SHP77 treated with DMSO at 0.1 percent for 48 hours (cell line): Measurements from ENCODE around the gene GALNT10.

Experiments used
- DNase-seq: peaks from one replicate; lab custom pipeline; 2025; lab: John Stamatoyannopoulos, UW

Gene GALNT10

DNA sequence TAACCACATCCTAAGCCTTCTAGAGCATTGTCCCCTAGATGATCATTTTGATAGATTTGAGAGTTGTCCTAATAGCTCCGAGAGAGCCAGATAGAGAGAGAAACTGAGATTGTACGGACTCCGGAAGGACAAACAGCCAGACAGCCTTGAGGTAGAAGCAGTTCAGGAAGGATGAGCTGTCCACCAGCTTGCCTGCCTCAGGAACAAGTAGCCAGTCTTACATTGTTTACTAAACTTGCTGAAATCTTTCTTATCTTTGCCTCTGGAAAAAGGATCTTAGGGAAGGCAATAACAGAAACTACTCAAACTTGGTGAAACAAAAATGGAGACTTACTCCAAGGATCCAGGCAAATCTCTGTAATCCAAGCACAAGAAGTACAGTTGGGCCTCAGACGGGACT lies 216.3 kb downstream of the GALNT10 start:
- DNase-seq = no peak

DNA sequence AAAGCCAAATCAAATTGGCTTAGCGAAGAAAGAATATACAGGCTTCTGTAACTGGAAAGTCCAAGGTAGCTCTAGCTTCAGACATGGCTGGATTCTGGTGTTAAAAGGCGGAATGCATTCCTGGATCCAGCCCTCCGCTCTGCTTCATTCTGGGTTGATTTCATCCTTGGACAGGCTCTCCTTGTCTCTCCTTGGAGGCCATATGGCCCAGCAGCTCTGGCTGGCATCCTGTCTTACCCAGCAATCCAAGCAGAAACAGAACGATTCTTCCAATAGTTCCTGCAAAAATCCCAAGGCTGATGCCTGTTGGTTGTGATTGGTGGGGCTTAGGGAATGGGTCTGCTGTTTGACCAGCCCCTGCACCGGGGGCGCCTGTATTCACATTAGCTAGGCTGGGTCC lies 218.3 kb downstream of the GALNT10 start:
- DNase-seq = no peak

DNA sequence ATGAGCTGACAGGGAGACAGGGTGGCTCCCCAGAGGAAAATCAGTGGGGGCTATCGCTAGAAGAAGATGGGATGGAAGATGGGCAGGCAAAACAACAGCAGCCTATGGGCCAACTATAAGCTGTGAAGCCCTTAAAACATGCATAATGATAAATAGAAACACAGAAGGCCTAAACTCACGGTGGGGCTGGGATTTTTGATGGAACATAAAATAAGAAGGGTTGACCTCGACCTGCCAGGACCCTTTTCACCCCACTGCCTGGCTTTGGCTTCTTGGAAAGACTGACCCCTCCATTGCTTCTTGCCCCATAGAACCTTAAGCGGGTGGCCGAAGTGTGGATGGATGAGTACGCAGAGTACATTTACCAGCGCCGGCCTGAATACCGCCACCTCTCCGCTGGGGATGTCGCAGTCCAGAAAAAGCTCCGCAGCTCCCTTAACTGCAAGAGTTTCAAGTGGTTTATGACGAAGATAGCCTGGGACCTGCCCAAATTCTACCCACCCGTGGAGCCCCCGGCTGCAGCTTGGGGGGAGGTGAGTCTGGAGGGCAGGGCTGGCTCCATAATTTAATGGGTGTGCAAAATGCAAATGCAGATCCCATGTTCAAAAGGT lies 218.8 kb downstream of the GALNT10 start:
- no peak for DNase-seq

DNA sequence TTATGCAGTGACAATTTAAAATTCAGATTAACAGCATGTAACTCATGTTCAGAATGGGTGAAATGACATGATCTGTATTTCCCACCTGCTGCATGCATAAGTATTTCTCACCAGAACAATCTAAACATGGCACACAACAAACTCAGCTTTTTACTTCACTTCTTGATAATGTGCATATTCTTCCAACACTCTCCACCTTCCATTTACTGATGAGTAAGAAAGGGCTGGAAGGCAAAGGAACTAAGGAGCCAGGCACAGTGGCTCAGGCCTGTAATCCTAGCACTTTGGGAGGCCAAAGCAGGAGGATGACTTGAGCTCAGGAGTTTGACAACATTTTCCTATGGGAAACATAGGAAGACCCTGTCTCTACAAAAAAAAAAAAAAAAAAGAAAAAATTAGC lies 219.5 kb downstream of the GALNT10 start:
- DNase-seq = no peak

DNA sequence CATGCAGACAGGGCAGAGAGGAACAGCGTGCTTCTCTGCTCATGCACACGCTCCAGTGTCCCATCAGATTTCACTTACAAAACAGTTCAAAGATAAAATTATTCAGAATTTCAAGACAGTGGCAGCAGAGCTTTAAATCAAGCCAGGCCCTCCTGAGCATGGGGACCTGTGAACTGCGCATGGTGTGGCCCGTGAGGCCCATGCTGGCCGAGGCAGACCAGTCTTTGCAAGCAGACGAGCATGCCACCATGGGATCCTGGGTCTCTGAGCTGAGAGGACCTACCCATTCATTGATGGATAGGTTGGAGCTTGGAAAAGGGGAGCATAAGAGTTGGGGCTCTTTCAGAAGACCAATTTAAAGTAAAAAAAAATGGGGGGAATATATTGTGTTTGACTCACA lies 220.3 kb downstream of the GALNT10 start:
- DNase-seq = no peak

DNA sequence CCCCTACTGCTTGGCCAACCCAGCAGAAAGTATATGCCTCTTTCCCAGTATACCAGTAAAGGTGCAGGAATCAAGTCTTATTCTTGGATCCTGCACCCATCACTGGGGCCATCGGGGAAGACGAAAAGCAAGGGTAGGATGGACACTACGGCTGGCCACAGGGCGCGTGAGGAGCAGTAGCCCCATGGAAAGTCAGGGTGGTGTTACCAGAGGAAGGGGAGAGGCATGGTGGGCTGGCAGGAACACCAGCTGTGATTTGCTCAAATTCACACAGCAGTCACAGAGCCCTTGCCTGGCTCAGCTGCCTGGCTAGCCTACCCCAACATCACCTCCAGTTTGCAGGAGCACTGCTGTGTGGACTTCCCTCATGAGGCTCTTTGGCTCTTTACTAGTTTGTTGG lies 220.8 kb downstream of the GALNT10 start:
- DNase-seq = no peak

DNA sequence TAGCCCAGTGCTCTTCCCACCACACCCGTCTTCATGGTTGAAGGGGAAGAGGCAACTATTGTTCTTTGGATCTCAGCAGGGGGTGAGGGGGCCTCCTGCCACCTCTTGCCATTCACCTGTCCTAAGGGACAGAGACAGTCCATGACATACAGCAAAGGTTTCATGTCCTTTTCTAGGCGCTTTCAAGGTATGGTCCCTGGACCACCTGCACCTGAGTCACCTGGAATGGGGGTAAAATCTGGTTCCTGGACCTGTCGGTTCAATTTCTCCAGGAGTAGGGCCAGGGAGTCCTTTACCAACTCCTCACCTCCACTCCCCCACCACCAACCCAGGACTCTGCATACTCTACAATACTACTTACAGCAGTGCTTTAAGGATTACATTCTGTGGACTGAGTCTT lies 221.8 kb downstream of the GALNT10 start:
- DNase-seq = no peak

DNA sequence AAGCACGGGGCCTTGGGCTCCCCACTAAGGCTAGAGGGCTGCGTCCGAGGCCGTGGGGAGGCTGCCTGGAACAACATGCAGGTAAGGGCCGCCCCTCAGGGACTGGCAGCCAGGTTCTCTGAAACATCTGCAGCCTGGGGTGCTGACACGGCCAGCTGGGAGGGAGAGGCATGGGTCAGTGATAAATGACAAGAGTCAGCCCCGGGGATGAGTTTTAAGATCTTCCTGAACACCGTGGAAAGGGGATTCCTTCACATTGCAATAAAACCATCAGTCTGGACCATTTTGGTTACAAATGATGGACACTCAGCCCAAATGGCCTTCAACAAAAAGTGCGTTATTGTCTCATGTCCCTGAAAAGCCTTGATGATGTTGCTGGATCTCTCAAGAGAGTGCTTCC lies 222.4 kb downstream of the GALNT10 start:
- no peak for DNase-seq

DNA sequence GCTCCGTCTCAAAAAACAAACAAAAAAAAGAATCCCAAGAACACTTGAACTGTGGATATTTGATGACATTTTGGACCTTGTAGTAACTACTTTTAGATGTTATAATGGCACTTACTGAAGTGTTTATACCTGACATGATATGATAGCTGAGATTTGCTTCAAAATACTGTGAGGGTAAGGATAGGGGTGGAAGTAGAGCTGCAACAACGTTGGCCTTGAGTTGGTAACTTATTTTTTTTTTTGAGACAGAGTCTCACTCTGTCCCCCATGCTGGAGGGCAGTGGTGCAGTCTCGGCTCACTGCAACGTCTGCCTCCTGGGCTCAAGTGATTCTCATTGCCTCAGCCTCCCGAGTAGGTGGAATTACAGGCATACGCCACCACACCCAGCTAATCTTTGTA lies 224.6 kb downstream of the GALNT10 start:
- DNase-seq = no peak

DNA sequence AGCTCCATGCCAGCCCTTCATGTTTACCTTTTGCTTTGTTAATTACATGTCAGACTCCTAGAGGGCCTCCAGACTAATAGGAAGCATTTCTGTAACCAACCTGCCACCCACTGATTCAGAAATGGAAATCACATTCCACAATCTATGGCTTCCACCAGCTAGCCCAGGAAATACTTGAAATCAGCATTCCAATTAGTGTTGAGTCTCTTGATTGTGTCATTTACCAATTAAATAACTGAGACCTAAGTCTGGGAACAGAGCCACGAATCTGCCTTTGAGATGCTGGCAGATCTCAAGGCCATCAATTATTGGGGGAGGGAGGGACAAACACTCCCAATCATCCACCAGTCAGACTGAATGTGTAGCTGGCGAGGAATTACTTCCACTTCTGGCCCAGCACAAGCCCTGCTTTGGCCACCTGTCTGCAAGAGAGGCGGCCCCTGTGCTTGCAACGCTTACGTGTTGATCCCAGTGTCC lies 227.8 kb downstream of the GALNT10 start:
- DNase-seq = no peak

DNA sequence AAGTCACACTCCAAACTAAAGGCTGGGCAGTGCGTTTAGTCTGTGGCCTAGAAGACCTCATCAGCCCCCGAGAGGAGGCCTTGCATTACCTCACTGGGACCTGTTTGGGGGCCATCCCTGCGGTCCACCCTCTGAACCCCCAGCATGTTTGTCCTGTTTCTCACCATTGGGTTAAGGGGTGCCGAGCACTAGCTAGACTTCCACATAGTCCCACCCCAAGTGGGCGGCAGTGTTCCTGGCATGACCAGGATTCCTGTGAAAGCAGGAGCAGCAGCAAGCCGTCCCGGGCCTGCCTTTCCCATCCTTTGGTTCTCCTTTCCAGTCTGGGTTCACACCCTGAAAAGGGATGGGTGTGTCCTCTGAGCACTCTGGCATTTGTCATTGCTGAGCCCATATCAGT lies 228.7 kb downstream of the GALNT10 start:
- DNase-seq = no peak

DNA sequence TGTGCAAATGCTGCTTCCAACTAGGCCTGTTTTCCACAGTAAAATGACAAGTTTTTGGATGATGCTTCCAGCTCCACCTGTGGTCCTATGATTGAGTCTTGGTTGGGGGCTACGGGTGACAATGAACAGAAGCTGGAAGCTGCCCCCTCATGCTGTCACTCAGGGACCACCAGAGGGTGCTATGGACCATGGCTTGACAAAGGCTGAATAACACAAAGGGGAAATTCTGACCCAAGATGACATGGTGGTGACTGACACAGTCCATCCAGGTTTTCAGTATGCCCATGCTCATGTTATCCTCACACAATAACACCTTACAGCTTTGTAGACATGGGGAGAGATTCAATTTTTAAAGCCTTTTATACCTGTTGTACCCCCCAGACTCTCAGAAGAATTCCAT lies 231.3 kb downstream of the GALNT10 start:
- no peak for DNase-seq

DNA sequence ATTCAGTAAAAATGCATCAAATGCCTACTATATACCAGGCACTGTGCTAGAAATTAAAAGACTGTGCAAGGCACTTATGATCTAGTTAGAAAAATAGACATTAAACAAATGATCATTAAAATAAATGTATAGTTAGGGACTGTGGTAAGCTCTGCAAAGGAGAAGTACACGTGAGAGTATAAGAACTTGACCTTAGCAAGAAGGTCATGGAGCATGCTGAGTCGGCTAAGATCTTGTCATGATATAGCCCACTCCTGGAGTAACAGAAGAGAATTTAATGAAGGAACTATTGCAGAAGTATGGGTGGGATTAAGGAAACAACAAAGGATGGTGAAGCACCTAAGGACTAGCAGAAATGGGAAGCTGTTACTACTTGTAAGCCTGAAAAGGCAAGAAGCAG lies 231.8 kb downstream of the GALNT10 start:
- DNase-seq = no peak

DNA sequence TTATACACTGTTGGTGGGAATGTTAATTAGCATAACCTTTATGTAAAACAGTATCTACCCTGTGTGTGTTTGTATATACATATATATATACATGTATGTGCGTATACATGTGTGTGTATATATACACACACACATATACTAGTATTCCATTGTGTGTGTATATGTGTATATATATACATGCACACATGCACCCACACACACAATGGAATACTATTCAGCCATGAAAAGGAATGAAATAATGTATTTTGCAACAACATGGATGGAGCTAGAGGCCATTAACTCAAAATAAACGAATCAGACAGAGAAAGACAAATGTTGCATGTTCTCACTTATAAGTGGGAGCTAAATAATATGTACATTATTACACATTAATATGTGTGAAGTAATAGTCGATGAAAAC lies 237.7 kb downstream of the GALNT10 start:
- no peak for DNase-seq

DNA sequence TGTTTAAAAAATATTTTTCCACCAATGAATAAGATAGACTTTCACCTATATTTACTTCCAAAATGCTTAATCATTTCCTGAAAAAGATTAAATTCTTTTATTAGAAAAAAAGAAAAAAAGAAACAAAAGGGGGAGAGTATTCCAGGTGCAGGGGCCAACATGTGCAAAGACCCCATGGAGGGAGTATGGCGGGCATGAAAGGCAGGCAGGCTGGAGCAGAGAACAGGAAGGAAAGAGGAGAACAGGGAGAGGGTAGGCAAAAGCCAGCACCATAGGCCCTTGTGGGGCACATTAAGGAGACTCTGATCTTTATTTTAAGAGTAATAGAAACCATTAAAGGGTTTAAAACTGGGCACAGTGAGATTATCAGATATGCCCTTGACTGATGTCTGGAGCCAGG lies 238.8 kb downstream of the GALNT10 start:
- no peak for DNase-seq

DNA sequence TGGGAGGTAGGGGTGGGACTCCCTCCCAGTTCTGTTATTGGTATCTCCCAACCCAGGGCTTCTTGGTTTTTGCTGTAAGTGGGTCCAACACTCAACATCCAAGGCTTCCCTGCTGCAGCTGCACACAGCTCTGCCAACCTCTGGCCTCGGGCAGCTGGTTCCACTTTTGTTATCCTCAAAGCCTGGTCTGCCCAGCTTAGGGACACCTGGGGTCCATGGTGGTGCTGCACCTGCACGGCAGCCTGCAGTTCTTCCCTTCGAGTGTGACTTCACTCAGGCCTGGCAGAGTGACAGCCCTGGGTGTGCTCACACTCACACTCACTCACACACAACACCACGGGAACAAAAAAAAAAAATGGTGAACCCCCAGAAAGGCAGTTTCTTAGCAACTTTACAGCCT lies 239.9 kb downstream of the GALNT10 start:
- DNase-seq = no peak

DNA sequence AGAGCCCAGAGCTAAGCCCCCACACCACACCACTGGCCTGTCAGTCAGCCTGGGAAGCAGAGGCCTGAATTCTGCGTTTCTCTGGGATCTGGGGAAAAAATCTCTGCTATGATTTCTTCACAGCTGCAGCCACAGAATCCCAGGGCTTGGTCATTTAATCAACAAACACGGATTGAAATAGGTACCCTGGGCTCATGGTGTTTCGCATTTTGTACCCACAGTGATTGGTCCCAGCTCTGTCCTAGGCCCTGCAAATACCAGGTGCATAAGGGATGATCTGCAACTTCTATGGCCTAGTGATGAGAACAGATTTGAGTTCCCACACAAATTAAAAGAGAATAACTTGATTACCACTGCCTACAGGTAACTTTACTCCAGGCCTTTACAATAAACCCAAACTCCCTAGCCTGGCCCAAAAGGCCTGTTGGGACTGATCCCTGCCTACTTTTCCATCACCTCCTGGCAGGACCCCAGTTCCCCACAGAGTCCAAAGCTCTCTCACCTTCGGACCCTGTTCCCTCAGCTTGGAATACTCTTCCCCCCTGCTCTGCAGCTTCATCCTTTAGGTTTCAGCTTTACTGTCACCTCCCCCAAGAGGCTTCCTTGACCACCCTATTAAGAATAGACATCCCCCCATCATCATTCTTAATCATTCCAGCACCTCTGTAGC lies 240.6 kb downstream of the GALNT10 start:
- DNase-seq = no peak

DNA sequence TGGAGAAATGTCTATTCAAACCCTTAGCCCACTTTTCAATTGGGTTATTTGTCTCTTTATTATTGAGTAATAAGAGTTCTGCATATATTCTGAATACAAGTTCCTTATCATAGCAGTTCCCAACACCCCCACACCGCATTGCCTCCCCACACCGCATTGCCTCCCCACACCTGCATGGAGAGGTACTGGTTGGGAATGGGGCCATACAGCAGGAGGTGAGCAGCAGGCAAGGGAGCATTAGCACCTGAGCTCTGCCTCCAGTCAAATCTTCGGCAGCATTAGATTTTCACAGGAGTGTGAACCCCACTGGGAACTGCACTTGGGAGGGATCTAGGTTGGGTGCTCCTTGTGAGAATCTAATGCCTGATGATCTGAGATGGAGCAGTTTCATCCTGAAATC lies 244.7 kb downstream of the GALNT10 start:
- DNase-seq = no peak

DNA sequence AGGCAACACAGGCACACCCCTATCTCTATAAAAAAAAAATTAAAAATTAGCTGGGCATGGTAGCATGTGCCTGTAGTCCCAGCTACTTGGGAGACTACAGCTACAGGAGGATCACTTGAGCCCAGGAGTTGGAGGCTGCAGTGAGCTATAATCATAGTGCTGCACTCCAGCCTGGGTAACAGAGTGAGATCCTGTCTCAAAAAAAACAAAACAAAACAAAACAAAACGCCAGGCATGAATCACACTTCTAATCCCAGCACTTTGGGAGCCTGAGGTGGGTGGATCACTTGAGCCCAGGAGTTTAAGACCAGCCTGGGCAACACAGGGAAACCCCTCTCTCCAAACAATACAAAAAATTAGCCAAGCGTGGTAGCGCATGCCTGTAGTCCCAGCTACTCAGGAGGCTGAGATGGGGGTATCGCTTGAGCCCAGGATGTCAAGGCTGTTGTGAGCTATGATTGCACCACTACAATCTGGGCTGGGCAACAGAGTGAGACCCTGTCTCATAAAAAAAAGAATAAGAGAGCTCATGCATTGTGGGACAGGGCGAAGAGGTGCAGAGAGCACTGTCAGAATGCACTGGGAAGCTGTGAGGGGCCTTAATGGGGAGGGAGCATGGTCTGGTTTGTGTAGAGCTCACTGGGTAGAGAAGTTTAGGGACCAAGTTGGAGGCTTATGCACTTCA lies 246.9 kb downstream of the GALNT10 start:
- no peak for DNase-seq

DNA sequence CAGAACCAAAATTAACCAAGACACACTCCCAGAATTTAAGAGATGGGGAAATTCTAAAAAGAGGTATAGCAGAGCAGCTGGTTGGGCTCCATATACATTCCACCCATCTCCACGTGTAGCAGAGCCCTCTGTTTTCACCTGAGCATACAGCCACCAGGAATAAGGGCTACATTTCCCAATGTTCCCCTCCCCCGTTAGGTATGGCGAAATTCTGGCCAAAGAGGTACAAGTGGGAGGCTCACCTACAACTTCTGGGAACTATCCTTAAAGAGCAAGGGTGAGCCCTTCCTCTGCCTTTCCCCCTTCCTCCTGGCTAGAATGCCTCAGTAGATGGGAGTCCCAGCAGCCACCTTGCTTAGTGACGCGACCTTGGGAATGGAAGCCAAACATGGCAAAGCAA lies 250.0 kb downstream of the GALNT10 start:
- no peak for DNase-seq

DNA sequence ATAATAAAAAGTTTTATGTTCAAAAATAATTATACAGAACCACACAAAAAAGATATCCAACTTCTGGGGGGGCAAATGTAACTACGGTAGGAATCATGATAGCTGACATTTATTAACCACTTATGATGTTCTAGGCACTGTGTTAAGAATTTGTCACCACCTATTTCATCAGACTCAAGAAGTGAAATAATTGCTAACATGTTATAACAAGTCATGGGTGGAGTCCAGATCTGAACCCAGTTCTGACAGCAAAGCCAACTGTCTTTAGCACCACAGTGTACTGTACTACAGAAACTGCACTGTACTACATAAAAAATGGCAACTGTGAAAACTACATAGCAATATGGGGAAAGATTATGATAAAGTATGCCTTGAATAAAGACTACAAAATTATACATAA lies 252.3 kb downstream of the GALNT10 start:
- no peak for DNase-seq

DNA sequence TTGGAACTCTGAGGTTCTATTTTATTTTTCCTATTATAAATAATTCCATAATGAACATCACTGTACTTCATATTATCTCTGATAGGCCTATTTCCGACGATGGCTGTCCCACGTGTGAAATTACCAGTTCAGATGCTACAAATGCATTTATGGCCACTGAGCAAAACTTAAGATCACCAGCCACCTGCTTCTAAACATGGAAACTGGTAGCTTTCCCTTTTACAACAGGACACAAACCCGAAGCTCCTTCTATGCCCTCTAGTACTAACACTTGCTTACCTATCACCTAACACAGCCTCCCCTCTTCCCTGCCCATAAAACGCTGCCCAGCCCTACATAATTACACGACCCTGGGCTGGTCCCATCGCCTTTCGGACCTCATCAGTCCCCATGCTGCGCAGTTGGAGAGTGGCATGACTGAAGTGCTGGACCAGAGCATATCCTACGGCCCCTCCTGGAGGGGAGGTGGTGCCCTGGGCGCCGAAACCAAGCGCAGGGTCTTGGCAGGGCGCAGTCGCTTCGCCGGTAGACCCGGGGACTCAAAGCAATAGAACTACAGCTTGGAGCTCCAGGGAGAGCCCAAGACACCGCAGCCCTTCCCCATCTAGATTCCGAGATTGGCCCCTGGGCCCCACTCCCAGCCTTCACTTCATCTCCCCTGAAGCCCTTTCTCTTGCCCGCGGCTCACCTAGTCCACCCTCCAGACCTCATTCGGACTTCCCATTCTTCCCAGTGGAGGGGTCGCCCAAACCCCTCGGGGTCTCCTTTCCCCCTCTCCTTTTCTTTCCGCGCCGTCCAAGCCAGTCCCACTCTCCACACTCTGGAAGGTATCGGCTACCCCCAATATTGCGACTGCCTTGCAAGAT lies 254.3 kb downstream of the GALNT10 start:
- no peak for DNase-seq
